OCI-LY7 (cell line): ENCODE results near the gene TRAPPC13. TPM values are rescaled to one million over a fixed set of nuclear protein-coding genes. Genes with fewer than 3 reads are reported as not detected.
"Not testable (repeated sequence)": the region's sequence is repeated elsewhere in the genome, so short reads cannot be mapped to it uniquely, and the experiment has no call there.

Source experiments
- BruUV-seq: library from RNA; stranded (reverse); fragments of 400-500 nt; replicated peaks from 2 replicates; lab custom pipeline; 2021; lab: Mats Ljungman, UMichigan
- CTCF ChIA-PET: fragments of 300-600 bp; sonication (Branson Sonifier 250); formaldehyde crosslinking; loops from one replicate; lab custom pipeline; 2022; ENCODE audit warnings: antibody characterized with exemption; ENCODE audit not compliant: unreplicated experiment; lab: Charles Lee
- POLR2A ChIA-PET: fragments of 300-600 bp; sonication (Branson Sonifier 250); formaldehyde crosslinking; loops from one replicate; lab custom pipeline; 2022; ENCODE audit warnings: antibody characterized with exemption; lab: Charles Lee
- DNase-seq: peaks from one replicate; pipeline ENCODE4 v3.0.0-alpha.2; 2015; ENCODE audit warnings: low spot score
- H2AFZ ChIP-seq: fragments of 200-600 bp; sonication (generic), shearing (Covaris generic); 2 replicates; pipeline ENCODE4 v1.6.1; 2014; ENCODE audit warnings: mild to moderate bottlenecking, antibody characterized with exemption, low read length, moderate library complexity
- H3K27ac ChIP-seq: fragments of 200-600 bp; sonication (generic); 2 replicates; pipeline ENCODE4 v1.5.1; 2014; ENCODE audit warnings: mixed run types, low read depth, mild to moderate bottlenecking, moderate library complexity, low read length, inconsistent platforms; ENCODE audit not compliant: poor library complexity, severe bottlenecking
- H3K36me3 ChIP-seq: fragments of 200-600 bp; sonication (generic); 2 replicates; pipeline ENCODE4 v1.6.1; 2014; ENCODE audit warnings: mild to moderate bottlenecking, antibody characterized with exemption, low read length, moderate library complexity, mixed read lengths; ENCODE audit not compliant: insufficient read depth
- H3K4me1 ChIP-seq: fragments of 200-600 bp; sonication (generic); 2 replicates; pipeline ENCODE4 v1.5.1; 2014; ENCODE audit warnings: mild to moderate bottlenecking, low read length; ENCODE audit not compliant: insufficient read depth, poor library complexity, severe bottlenecking
- H3K4me2 ChIP-seq: fragments of 200-600 bp; sonication (generic); 2 replicates; pipeline ENCODE4 v1.6.1; 2014; ENCODE audit warnings: mild to moderate bottlenecking, low read length
- H3K4me3 ChIP-seq: fragments of 200-600 bp; sonication (generic); 2 replicates; pipeline ENCODE4 v1.5.1; 2014; ENCODE audit warnings: mild to moderate bottlenecking, low read depth, low read length; ENCODE audit not compliant: poor library complexity, severe bottlenecking
- H3K79me2 ChIP-seq: fragments of 200-600 bp; sonication (generic); 2 replicates; pipeline ENCODE4 v1.6.1; 2016; ENCODE audit warnings: low read depth, mild to moderate bottlenecking, low read length, moderate library complexity, mixed read lengths; ENCODE audit not compliant: insufficient read depth
- H3K9me2 ChIP-seq: fragments of 200-600 bp; sonication (generic); 2 replicates; pipeline ENCODE4 v1.6.1; 2016; ENCODE audit warnings: mild to moderate bottlenecking, low read length, mixed read lengths; ENCODE audit not compliant: insufficient read depth
- H3K9me3 ChIP-seq: fragments of 200-600 bp; sonication (generic); 2 replicates; pipeline ENCODE4 v1.6.1; 2014; ENCODE audit warnings: mild to moderate bottlenecking, mixed run types, low read length, mixed read lengths
- H4K20me1 ChIP-seq: fragments of 200-600 bp; sonication (generic); 2 replicates; pipeline ENCODE4 v1.6.1; 2014; ENCODE audit warnings: mild to moderate bottlenecking, antibody characterized with exemption, low read length, moderate library complexity, mixed read lengths; ENCODE audit not compliant: insufficient read depth
- CTCF ChIP-seq: fragments of 200-600 bp; sonication (generic); conservative IDR thresholded peaks from 2 replicates; pipeline ENCODE4 v1.5.1; 2014; ENCODE audit warnings: mild to moderate bottlenecking, antibody characterized with exemption, low read length, moderate library complexity, mixed read lengths
- EZH2phosphoT487 ChIP-seq: fragments of 200-600 bp; sonication (generic); IDR thresholded peaks from 2 replicates; pipeline ENCODE4 v1.6.1; 2018; ENCODE audit warnings: low read depth, borderline replicate concordance, mild to moderate bottlenecking, mixed run types, antibody characterized with exemption, low read length, moderate library complexity, mixed read lengths
- intact Hi-C: fragments of 100-400 bp; cut with micrococcal nuclease; formaldehyde crosslinking; loops from one replicate; pipeline ENCODE4 v1.10.0; 2022; ENCODE audit not compliant: unreplicated experiment
- total RNA-seq, 2 experiments: library from RNA; depleted of rRNA in 1 of 2; stranded (reverse); fragments of >200 nt in 1 of 2; shearing (Covaris generic) in 1 of 2; gene quantifications; 2 replicates each; pipeline ENCODE4 v1.2.3, GENCODE V29; 2014 to 2022

Gene TRAPPC13
- total RNA-seq, 2 experiments from 2014 or later = 13.2 to 25.4 TPM

DNA sequence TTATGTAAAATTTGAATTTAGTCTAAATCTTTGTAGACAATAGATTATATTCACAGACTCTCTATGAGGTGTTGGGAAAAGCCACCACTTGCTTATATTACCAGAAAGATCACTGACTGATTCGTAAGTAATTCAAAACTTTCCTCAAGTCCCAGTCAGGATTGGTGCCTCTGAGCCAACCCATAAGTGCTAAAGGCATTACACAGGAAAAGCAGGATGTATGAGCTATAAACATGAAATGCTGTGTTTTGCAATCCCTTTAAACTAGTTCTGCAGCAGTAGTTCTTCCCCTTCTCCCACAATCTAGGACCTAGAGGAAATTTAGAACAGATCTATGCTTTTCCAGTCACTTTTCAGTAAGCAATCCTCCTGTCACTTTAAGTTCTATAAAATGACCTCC, 48.0 kb downstream of the TRAPPC13 start:
- Histone ChIP-seq H3K4me3 (no peak overlapping the region), H3K27ac (no peak overlapping the region), H3K9me3 (no peaks in the 10 kb centered on the region), H3K9me2 (no peaks in the 10 kb centered on the region), H3K4me1 (no peaks in the 10 kb centered on the region), H4K20me1 (no peaks in the 10 kb centered on the region), H3K36me3 (peaks cover 36% of the 10 kb centered on the region), H3K79me2 (no peaks in the 10 kb centered on the region), H3K4me2 (no peak overlapping the region), H2AFZ (no peak overlapping the region)
- POLR2A ChIA-PET = interaction anchor here (0.7 to 1.0 kb wide), 2 partner anchors 9 to 854 kb away, joined by 3 read pairs; no protein-coding TSS in a partner anchor
- DNase-seq = no peak
- no peak for TF ChIP-seq EZH2phosphoT487
- no peak for TF ChIP-seq CTCF
- intact Hi-C loops = no loop called here
- no TSS peak for BruUV-seq
- CTCF ChIA-PET = no interaction called here

DNA sequence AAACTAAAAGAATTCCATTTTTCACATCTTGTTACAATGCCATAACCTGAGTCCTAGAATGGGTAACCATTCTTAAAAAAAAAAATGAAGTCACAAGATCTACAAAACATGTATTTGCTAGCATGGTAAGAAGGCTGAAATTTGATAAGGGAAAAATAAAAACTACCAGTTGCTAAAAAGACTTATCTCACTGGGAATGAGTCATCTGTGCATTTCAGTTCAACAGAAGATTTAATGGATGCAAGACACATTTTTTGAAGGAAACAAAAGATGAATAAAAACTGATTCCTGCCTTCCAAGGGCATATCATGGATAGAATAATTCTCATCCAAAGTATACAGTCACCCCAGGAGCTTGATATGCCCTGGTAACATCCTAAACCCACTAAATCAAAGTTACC, 49.9 kb downstream of the TRAPPC13 start:
- CTCF ChIA-PET = interaction anchor here (0.5 kb wide), 1 partner anchor 258 kb away, joined by 4 read pairs; no protein-coding TSS in a partner anchor
- TF ChIP-seq CTCF (no peak), EZH2phosphoT487 (no peak)
- Histone ChIP-seq H3K79me2 (no peaks in the 10 kb centered on the region), H3K4me2 (no peak overlapping the region), H3K4me1 (no peaks in the 10 kb centered on the region), H3K36me3 (peaks cover 40% of the 10 kb centered on the region), H4K20me1 (no peaks in the 10 kb centered on the region), H3K27ac (no peak overlapping the region), H3K9me3 (no peaks in the 10 kb centered on the region), H2AFZ (no peak overlapping the region), H3K9me2 (no peaks in the 10 kb centered on the region), H3K4me3 (no peak overlapping the region)
- POLR2A ChIA-PET = interaction anchor here (1.0 kb wide), 1 partner anchor 30 kb away, joined by 3 read pairs; no protein-coding TSS in a partner anchor
- BruUV-seq = no TSS peak
- intact Hi-C loops = no loop called here
- no peak for DNase-seq

- H4K20me1 ChIP-seq, H3K27ac ChIP-seq, H3K9me2 ChIP-seq, BruUV-seq, CTCF ChIA-PET, H3K79me2 ChIP-seq, H2AFZ ChIP-seq, H3K9me3 ChIP-seq, DNase-seq, H3K4me1 ChIP-seq, H3K4me2 ChIP-seq, H3K4me3 ChIP-seq, intact Hi-C loops: not testable (repeated sequence)
- H3K36me3 ChIP-seq = peaks cover 40% of the 10 kb centered on the region
- POLR2A ChIA-PET = interaction anchor here (1.1 to 1.8 kb wide), 3 partner anchors 10 to 45 kb away, joined by 3 to 5 read pairs (median 5); no protein-coding TSS in a partner anchor
Observed at GRCh38 chr5:65676056-65676455, 51.2 kb downstream of the TRAPPC13 start.
